COLO668 (cell line): Measurements from ENCODE around the gene SMAD7.

Experiments used
- DNase-seq: peaks from one replicate; lab custom pipeline; 2025; ENCODE audit not compliant: unreplicated experiment; lab: John Stamatoyannopoulos, UW

Gene SMAD7

DNA sequence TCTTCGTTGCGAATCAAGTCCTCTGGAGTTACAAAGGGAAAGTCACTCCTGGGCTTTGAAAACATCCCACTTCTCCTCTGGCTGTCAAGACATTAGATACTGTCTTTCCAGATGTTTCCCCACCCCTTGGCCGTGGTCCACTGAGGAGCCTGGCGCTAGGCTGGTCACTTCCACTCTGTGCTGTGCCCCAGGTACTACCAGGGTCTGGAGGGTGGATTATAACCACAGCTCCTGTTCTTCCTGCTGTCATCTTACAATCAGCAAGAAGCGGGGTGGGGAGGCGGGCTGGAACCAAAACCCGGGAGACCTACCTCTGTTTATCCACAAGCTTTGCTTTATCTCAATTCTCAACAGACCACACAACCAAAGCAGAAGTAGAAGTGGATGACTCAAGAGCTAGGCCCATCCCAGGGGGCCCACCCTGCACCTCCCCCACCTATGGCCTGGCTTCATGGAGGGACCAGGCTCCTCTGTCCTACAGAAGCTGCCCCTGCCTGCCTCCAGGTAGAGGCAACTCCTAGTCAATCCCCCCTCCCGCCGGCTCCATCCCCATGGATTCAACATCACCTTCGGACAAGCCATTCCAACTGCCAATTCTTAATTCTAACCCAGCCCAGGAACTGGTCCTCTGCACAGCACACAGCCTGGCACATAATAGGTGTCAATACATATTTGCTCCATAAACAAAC lies 17.8 kb downstream of the SMAD7 start:
- DNase-seq, result peak; percentile 47

DNA sequence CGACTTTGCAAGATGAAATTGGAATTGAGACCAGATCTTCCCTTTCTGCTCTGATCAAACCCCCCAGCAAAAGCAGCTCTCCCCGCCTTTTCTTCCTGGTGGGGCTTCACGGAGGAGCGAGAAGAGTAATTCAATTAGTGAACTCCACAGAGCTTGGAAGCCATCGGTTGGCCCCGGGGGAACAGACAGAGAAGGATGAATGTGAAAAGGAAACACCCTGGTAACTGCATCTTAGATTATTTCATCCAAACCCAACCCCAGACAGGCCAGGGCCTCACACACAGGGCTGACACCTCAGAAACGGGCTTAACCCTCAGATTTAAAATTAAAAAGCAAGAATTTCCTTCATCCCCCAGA lies 18.3 kb downstream of the SMAD7 start:
- no peak for DNase-seq

DNA sequence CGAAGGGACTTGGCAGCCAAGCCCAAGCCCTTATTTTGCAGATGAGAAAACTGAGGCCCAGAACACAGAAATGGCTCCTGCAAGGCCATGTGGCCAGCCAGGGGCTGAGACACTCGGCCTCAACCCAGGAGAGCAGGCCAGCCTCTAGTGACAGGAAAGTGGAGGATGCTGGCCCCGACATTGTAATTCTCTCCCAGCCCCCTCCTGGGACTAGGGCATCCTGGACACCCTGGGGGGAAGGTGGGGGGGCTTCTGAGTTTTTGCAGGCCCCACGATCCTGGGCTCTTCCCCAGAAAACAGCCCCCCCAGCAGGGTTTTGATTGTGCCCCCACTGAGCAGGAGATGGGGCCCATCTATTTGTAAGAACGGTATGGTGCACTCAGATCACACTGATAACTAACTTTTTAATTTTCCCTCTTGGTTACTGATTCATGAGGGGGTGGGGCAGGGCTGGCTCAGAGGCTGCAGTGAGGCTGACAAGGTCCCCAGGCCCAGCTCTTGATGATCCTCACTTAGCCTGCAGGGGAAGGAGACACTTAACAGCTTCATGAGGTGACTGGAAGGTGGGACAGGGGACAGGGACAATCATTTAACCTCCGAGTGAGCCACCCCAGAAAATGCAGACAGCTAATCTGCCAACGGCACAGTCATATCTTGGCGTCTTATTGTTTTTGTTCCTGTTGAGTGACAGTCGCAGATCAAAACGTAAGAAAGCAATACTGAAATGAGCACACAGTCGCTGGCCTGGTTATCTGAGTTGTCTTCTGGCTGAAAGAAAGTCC lies 18.9 kb downstream of the SMAD7 start:
- no peak for DNase-seq

DNA sequence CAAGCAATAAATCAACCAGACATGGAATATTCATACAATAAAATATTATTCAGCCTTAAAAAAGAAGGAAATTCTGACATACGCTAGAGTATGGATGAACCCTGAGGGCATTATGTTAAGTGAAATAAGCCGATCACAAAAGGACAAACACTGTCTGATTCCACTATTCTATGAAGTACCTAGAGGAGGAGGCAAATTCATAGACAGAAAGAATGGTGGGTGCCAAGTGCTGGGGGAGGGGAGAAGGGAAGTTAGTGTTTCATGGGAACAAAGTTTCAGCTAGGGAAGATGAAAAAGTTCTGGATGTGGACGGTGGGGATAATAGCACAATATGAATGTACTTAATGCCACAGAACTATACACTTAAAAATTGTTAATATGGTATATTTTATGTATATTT lies 19.8 kb downstream of the SMAD7 start:
- DNase-seq, result no peak

DNA sequence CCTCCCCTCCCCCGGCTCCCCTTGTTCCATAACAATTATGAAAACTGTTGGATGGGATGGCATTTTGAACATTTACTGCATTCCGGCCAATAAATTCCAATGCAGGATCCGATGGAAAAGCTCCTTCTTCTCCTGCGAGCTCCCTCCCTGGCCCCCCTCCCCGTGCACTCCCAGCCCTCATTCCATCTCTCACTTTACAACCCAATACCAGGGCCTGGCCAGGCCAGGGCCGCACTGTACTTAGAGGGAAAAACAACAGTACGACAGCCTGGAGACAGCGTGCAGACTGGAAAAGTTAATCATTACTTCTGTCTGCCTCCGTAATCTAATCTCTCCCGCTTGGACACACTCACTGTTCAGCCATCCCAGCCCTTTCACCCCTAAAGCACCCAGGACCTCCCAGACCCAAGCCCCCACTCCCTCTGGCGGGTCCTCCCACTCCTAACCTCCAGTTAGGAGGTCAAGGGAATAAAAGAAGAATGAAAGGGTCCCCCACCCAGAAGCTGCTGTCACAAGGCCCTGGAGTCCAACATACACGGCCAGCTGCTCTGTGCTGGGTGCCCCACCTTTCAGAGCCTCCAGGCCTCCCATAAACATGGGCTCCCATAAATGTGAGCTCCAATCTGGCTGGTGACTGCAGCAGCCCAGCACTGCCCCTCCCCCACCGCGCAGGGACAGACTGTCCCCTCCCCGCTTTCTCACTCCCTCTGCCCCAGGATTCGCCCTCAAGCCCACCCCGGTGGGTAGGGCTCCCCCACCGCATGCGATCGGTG lies 20.6 kb downstream of the SMAD7 start:
- peak; percentile 78 for DNase-seq

DNA sequence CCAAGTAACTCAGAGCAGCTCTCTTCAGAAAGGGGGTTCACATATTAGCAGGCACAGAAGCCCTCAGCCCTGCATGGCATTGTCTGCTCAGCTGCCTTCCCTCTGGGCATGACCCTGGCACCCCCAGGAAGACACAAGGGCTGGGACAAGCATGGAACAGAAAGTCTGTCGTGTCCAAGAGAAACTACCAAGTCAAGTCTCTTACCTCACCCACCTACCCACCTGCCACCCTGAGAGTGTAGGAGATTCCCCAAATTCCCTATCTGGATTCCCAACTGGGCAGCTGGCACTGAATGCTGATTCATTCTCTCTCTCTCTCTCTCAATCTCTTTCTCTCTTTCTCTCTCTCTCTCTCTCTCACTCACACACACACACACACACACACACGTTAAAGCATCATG lies 21.6 kb downstream of the SMAD7 start:
- peak; percentile 62 for DNase-seq

DNA sequence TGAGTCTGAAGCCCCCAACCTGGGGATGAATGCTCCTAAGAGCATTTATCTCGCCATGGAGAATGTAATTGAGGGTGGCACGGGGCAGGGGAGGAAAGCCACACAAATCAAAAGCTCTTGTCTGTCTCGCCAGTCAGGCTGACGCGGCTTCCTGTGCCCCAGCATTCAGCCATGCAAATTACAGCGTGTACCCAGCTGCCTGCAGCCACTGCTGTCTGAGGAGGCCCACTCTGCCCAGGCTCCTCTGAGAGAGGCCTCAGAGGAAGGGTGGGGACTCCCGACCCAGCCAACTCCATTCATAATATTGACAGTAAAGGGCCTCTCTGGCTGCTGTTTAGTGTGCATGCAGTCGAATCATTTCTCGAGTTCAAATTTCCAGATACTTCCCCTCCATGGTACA lies 22.0 kb downstream of the SMAD7 start:
- DNase-seq, result peak; percentile 92

DNA sequence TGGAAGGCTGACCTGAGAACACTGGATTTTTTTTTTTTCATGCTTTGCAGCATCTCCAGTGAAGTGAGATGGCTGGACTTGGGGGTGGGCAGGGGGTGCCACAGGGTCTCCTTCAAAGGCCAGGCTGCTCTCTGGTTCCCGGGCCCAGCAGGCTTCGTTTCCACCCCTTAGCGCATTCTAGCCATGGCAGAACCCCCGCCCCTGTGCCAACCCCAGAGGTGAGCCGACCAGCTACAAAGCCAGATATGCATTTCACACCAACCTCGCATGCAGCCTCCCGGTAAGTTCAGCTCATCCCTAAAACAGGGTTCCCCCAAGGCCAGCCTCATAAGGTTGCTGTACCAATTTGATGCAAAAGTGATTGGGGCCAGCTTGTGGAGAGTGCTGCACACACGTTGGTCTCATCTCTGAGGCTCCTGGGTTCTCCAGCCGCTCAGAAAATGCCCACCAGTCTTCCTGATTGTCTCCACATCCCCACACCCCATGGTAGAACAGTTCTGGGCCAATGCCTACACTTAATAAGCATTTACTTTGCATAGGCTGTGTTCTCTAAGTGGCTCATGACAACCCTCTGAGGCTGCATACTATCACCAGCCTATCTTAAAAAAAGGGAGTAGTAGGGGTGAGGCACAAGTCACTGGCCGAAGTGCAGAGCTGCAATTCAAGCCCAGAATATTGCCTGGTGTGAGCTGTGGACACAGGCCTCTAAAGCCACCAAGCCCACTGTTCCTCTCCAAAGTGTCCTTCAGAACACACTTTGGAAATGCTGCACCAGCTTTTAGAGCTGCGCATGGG lies 23.3 kb downstream of the SMAD7 start:
- no peak for DNase-seq

DNA sequence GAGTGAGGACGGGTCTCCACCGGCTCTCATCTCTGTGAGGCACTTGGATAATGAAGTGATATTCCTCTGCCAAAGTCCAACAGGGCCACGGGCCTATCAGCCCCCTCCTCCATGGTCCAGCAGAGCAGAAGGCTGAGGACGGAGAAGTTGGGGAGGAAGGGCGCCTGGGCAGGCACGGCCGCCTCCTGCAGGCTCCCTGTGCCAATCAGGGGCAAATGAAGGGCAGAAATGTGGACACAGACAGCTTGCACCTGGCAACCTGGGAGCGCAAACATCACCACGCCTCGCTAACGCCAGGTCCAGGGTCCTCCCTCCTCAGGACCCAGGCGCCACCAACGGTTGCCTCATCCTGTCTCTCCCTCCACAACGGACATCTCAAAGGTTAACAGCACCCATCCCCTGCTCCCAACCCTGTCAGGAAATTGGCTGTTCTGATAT lies 24.3 kb downstream of the SMAD7 start:
- peak; percentile 91 for DNase-seq

DNA sequence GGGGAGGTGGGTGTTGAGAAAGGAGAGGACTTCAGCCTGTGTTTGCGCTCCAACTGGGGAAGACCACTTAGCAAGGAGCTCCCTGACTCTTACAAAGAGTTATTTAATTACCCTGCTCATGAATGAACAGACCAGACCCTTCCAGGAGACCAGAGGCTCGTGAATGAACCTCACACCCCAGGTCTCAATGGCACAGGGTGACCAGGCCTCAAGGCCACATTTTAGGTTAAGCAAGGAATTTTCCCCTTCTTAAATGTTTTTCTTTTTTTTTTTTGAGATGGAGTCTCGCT lies 25.3 kb downstream of the SMAD7 start:
- no peak for DNase-seq

DNA sequence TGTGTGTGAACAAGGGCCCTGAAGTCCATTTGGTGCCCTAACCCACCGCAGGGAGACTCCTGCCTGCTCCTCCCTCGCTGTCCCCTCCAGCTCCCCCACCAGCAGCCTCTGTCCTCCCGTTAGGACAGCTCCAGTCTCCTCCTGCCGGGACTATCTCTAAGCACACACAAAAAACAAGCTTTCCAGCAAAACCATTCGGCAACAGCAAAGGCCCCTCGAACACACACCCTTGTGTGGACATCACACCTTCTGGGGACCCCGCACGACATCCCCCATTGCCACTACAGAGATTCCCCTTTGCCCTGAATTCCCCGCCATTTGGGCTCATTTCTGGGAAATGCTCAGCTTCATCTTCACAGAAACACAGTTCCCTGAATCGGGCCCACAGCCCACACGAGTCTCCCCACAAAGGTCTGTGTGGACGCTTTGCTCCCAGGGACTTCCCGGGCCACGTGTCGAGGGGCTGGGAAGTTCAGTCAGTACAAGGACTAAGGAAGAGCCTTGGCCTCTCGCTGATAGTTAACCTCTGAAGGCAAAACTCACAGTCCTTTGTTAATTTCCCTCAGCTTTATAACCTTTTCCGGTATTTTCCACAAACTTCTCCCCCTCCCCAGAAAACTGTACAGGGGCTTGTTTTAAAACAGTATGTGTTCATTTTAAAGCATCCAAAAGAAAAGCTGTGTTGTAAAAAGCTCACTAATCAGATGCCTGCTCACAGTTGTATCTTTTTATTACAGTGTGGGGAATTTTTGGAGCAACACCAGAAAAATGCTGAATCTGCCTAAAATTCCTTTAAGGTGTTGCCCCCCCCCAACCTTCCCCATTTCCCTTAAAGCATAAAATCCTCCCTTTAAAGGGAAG lies 25.9 kb downstream of the SMAD7 start:
- DNase-seq, result no peak

DNA sequence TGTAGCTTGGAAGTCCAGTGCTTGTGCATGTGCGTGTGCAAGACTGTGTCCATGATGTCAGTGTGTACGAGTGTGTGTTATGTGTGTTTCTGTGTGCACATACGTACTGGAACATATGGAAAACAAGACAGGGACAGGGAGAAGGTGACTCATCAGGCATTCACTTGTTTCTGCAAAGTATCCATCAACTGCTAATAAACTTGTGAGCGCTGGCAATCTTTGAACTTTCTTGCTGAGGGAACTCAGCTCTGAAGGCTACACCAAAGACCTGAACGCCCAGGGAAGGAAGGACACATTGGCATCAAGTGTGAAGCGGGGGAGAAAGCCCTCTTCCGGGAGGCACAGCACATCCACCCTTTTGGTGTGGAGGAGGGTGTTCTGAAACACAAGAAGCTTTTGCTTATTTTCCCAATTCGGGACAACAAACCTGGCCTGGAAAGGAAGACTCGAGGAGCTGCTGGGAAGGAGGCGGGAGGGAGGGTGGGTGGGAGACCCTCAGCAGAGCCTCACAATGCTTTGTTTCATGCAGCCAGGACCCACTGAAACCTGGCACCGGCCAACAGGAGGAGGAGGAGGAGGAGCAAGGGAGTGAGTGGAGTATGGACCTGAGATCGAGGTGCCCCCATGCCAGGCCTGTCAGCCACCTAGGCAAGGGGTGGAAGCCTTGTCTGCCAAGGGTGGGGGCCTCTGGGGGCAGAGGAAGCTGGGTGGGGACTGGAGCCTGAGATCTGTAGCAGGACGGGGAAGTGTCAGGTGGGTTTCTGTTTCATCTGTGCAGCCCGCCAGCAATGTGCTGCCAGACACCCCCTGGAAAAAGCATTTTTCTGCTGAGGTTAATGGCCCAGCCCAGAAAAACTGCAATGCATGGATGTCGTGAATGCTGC lies 26.8 kb downstream of the SMAD7 start:
- DNase-seq, result no peak

DNA sequence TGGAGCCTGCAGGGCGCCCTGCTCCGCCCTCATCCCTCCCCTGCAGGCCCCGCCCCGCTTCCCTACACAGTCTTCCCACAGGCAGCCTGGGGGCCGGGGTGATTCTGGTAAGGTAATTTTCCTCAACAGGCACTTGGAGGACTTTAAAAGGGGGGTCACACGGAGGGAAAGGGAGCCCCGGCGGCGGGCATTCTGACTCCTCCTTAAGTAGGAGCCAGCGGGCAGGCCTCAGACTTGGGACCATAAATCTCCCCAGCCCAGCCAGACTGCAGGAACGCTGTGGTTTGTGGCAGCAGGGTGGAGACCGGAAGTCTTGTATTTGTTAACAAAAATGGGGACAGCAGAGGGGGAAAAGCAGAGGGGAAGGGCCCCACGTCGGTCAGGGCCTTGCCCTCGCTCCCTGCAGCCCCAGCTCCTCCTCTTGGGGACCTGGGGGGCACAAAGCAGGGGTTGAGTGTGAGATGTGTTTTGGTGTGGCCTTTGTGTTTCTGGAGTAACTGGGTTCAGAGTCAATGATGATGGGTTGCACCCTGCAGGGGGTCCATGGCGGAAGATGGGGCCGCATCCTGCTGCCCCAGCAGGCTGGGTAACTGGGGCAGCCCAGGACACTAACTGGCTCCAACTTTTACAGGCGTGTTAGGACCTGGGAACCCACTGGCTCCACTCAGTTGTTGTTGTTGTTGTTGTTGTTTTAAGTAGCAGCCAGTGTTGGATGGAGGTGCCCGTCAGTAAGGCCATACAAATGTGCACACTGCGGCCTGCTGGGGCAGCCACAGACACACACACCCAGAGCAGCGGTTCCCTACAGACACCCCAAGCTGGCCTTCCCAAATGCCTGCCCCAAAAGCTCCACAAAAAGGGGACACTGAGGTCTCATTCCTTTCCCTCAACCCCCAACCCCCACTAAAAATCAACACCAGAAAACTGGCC lies 27.7 kb downstream of the SMAD7 start:
- no peak for DNase-seq

DNA sequence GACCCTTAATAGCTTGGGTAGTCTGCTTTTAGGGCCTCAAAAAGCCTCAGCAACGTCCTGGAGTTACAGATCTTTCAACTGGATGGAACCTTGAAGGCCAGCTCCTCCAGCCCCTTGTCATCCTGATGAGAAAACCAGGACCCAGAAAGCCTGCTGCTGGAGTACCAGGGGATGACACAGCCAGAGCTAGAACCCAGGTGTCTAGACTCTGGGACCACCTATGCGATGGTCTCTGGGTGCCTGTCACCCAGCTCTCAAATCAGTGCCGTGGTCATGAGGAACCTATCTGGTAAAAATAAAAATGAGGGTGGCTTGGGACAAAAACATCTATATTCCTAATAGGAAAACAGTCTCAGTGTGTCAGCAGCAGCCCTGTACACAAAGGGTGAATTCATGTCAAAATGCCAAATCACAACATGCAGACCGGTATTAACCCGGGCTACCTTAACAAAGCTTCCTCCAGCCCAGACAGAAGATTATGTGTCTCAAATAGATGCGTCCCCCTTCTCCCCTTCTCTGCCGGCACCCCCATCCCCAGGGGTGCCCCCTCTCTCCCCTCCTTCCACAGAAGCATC lies 28.5 kb downstream of the SMAD7 start:
- no peak for DNase-seq

DNA sequence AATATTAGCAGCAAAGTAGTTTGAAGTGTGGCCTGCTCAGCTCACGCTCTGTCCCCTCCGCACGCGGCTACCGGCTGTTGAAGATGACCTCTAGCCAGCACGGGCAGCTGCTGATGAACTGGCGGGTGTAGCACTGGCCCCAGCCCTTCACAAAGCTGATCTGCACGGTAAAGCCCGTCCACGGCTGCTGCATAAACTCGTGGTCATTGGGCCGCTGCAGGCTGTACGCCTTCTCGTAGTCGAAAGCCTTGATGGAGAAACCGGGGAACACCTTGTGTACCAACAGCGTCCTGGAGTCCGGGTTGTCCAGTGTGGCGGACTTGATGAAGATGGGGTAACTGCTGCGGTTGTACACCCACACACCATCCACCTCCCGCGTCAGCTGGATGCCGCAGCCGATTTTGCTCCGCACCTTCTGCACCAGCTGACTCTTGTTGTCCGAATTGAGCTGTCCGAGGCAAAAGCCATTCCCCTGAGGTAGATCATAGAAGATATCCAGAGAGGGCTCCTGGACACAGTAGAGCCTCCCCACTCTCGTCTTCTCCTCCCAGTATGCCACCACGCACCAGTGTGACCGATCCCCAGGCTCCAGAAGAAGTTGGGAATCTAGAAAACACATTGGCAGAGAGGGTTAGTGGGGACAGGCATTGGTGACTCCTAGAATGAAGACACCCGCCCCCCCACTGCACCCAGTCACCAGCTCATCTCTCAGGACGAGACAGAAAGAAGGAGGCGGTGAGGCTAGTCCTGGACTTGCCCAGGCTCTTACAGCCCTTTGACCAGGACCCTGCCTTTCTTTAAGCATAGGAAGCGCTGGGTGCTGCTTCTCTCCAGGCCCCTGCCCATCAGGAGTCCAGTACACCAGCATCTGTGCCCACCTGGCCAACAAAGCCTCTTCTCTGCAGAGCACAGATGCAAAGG lies 29.2 kb downstream of the SMAD7 start:
- DNase-seq, result no peak

DNA sequence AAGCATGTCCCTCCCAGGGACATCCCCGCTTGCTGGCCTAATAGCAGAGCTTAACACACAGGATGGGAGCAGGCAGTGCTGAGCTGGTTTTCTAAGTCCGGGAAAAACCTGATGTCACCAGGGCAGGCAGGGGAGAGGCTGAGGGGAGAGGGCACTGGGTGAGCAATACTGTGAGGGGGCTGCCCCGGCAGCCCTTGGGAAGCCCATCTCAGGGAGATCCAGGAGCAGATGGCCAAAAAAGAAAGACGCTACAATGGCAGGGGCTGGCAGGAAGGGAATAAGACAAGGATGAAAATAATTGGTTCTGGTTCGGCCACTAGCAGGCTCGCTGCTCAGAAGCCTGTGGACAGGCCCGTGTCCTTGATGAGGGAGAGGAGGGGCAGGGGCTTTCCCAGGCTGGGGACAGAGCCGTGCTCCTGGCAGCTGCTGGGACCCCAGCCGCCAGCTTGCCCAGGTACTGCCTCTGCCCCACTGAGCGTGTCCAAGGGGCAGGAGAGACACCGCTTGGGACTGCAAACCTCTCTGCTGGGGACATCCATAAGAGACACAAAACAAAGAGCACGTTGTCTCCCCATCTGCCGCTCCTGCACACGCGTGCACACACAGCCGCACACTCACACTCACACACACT lies 30.2 kb downstream of the SMAD7 start:
- no peak for DNase-seq

DNA sequence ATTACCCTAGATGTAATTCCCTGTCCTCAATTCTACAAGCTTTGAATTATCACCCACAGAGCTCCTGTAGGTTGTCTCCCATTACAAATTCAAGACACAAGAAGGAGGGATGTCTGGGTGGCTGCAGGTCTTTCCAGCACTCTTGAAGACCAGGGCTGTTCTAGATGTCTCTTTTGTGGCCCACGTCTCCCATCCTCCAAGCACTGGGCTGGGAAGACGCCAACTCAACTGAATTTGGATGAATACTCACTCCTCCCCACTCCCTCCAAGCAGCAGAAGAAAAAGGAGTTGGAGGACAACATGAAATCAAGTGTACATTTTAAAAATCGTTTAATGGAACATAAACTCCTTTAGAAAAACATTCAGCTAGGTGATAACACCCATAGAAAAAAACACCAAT lies 31.2 kb downstream of the SMAD7 start:
- no peak for DNase-seq
